ENCODE results near the gene CAPN12.
"Not testable (repeated sequence)": the region's sequence is repeated elsewhere in the genome, so short reads cannot be mapped to it uniquely, and the experiment has no call there.

DNA sequence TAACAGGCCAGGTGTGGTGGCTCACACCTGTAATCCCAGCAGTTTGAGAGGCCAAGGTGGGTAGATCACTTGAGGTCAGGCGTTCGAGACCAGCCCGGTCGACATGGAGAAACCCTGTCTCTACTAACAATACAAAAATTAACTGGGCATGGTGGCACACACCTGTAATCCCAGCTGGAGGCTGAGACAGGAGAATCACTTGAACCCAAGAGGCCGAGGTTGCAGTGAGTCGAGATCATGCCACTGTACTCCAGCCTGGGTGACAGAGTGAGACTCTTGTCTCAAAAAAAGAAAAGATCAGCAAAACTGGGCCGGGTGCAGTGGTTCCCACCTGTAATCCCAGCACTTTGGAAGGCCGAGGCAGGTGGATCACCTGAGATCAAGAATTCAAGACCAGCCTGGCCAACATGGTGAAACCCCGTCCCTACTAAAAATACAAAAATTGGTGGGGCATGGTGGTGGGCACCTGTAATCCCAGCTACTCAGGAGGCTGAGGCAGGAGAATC is 17.7 kb upstream of the CAPN12 start:
- TF ChIP-seq, protein P1, sequence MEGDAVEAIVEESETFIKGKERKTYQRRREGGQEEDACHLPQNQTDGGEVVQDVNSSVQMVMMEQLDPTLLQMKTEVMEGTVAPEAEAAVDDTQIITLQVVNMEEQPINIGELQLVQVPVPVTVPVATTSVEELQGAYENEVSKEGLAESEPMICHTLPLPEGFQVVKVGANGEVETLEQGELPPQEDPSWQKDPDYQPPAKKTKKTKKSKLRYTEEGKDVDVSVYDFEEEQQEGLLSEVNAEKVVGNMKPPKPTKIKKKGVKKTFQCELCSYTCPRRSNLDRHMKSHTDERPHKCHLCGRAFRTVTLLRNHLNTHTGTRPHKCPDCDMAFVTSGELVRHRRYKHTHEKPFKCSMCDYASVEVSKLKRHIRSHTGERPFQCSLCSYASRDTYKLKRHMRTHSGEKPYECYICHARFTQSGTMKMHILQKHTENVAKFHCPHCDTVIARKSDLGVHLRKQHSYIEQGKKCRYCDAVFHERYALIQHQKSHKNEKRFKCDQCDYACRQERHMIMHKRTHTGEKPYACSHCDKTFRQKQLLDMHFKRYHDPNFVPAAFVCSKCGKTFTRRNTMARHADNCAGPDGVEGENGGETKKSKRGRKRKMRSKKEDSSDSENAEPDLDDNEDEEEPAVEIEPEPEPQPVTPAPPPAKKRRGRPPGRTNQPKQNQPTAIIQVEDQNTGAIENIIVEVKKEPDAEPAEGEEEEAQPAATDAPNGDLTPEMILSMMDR (IDR thresholded peaks at IDR 0.05), result not testable (repeated sequence)
- not testable (repeated sequence) for TF ChIP-seq POLR2A, POLR2AphosphoS5 (IDR thresholded peaks at IDR 0.05)

Data from prostate gland (tissue), 2 donors.